IgD-negative memory B cell (primary cell): Measurements from ENCODE around the gene MKS1. TPM values are rescaled to one million over a fixed set of nuclear protein-coding genes. Genes with fewer than 3 reads are reported as not detected.
A peak's percentile ranks its signal among the peaks of the same experiment; 100 is the strongest.

Experiments
- H3K27ac Mint-ChIP-seq, 3 donors: one replicate each; pipeline ENCODE4 v1.8.0; 2020 to 2022; ENCODE audit warnings: mild to moderate bottlenecking in 3 of 3, mixed read lengths in 3 of 3, moderate library complexity in 1 of 3
- H3K27me3 Mint-ChIP-seq: one replicate; pipeline ENCODE4 v1.8.0; 2021; ENCODE audit warnings: mixed read lengths
- H3K36me3 Mint-ChIP-seq: one replicate; pipeline ENCODE4 v1.8.0; 2020; ENCODE audit warnings: mild to moderate bottlenecking, mixed read lengths
- H3K4me1 Mint-ChIP-seq, 3 donors: one replicate each; pipeline ENCODE4 v1.8.0; 2020 to 2022; ENCODE audit warnings: mixed read lengths in 3 of 3, mild to moderate bottlenecking in 1 of 3
- H3K4me3 Mint-ChIP-seq, 4 donors: one replicate each; pipeline ENCODE4 v1.8.0; 2020 to 2022; ENCODE audit warnings: mild to moderate bottlenecking in 4 of 4, mixed read lengths in 4 of 4, moderate library complexity in 3 of 4
- H3K9me3 Mint-ChIP-seq, 3 donors: one replicate each; pipeline ENCODE4 v1.8.0; 2020 to 2021; ENCODE audit warnings: mixed read lengths in 3 of 3, mild to moderate bottlenecking in 1 of 3
- polyA plus RNA-seq: library from polyadenylated mRNA; unstranded; fragments of 300-500 nt; fragmentation: Illumina TruSeq; gene quantifications from one replicate; pipeline ENCODE4 v1.2.3, GENCODE V29; 2021

MKS1 gene
- polyA plus RNA-seq, 1 donor from 2014 or later: 5.9 TPM

GRCh38 chr17:58202859-58203258, 16.2 kb downstream of the MKS1 start:
- H3K9me3 Mint-ChIP-seq: no peaks in the 10 kb centered on the region
- peaks cover 1% of the 10 kb centered on the region for H3K36me3 Mint-ChIP-seq
- H3K4me3 Mint-ChIP-seq: no peak overlapping the region
- no peak overlapping the region for H3K27ac Mint-ChIP-seq
- H3K4me1 Mint-ChIP-seq: no peaks in the 10 kb centered on the region
- H3K27me3 Mint-ChIP-seq: peaks cover 14% of the 10 kb centered on the region

DNA sequence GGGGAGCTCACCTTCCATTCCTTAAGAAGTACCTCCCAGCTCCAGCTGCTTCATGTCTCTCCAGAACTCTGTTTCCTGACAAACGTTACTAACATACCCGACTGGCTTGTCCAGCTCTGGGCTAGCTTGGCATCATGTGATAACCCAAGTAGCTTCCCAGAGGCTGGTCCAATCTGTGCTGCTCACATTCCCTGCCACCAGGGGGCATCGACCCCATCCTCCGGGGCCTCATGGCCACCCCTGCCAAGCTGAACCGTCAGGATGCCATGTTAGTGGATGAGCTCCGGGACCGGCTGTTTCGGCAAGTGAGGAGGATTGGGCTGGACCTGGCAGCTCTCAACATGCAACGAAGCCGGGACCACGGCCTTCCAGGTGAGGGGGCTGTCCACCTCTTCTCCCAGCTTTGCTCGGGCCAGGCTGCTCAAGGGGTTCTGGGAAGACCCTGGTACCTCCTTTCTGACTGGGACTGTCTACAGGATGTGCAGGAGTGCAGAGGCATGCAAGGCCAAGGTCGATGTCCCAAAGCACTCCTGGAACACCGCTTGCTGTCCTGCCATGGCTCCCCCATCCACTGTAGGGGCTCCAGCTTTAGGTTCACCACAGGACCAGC, 18.9 kb downstream of the MKS1 start:
- H3K36me3 Mint-ChIP-seq: peaks cover 1% of the 10 kb centered on the region
- H3K4me1 Mint-ChIP-seq: no peaks in the 10 kb centered on the region
- peaks cover 14% of the 10 kb centered on the region for H3K27me3 Mint-ChIP-seq
- H3K4me3 Mint-ChIP-seq: no peak overlapping the region
- no peaks in the 10 kb centered on the region for H3K9me3 Mint-ChIP-seq
- no peak overlapping the region for H3K27ac Mint-ChIP-seq

GRCh38 chr17:58196610-58197009, 22.4 kb downstream of the MKS1 start:
- Mint-ChIP-seq H3K27ac (no peak overlapping the region), H3K36me3 (peaks cover 1% of the 10 kb centered on the region), H3K9me3 (no peaks in the 10 kb centered on the region), H3K4me1 (no peaks in the 10 kb centered on the region), H3K27me3 (peaks cover 18% of the 10 kb centered on the region), H3K4me3 (no peak overlapping the region)

GRCh38 chr17:58195518-58196123, 23.4 kb downstream of the MKS1 start:
- H3K9me3 Mint-ChIP-seq: no peaks in the 10 kb centered on the region
- H3K4me1 Mint-ChIP-seq: no peaks in the 10 kb centered on the region
- H3K36me3 Mint-ChIP-seq: peaks cover 1% of the 10 kb centered on the region
- peaks cover 18% of the 10 kb centered on the region for H3K27me3 Mint-ChIP-seq
- H3K4me3 Mint-ChIP-seq: no peak overlapping the region
- H3K27ac Mint-ChIP-seq: no peak overlapping the region

GRCh38 chr17:58193641-58194255, 25.3 kb downstream of the MKS1 start:
- Mint-ChIP-seq H3K4me3 (no peak overlapping the region), H3K27me3 (peaks cover 20% of the 10 kb centered on the region), H3K36me3 (peaks cover 1% of the 10 kb centered on the region), H3K9me3 (no peaks in the 10 kb centered on the region), H3K27ac (no peak overlapping the region), H3K4me1 (no peaks in the 10 kb centered on the region)

- no peaks in the 10 kb centered on the region for H3K9me3 Mint-ChIP-seq
- no peak within 1 kb of the TSS for H3K27ac Mint-ChIP-seq
- H3K4me3 Mint-ChIP-seq: no peak within 1 kb of the TSS
- H3K4me1 Mint-ChIP-seq: no peaks in the 10 kb centered on the region
- no peaks in the 10 kb centered on the region for H3K36me3 Mint-ChIP-seq
- peaks cover 11% of the 10 kb centered on the region for H3K27me3 Mint-ChIP-seq
These were observed 26.4 kb downstream of the MKS1 start, which contains the start of gene EPX for GRCh38 chr17:58192612-58193011. EPX (plus strand) TSS chr17:58192726; CDS start chr17:58192847, 121 bp downstream.

- Mint-ChIP-seq H3K27ac (peak overlapping the region in 1 of 3 donors; percentile 57), H3K27me3 (peaks cover 11% of the 10 kb centered on the region), H3K36me3 (no peaks in the 10 kb centered on the region), H3K9me3 (no peaks in the 10 kb centered on the region), H3K4me3 (no peak overlapping the region), H3K4me1 (peaks cover 0 to 1% (median 1%) of the 10 kb centered on the region in 3 donors)
These were observed 27.7 kb downstream of the MKS1 start for GRCh38 chr17:58191241-58191896.

GRCh38 chr17:58189436-58190146, 29.5 kb downstream of the MKS1 start:
- H3K27ac Mint-ChIP-seq: peak overlapping the region in 1 of 3 donors; percentile 23
- H3K36me3 Mint-ChIP-seq: no peaks in the 10 kb centered on the region
- no peaks in the 10 kb centered on the region for H3K9me3 Mint-ChIP-seq

DNA sequence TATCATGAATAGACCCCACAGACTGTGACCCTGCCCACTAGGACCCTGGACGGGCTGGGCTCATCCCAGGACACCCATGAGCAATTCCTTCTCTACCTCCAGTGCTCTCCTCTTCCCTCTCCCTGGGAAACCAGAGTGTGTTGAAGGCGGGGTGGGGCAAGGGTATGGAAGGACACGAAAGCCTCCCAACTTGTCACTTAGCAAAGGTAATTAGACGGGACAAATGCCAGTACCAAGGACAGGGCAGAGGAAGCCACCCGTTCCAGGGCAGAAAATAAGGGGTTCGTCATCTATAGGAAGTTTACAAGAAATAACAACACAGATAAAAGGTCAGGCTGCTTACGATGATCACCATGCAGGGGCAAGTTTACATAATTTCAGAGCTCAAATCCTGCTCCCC, 31.4 kb downstream of the MKS1 start:
- Mint-ChIP-seq H3K36me3 (no peaks in the 10 kb centered on the region), H3K27ac (peak overlapping the region in 1 of 3 donors; percentile 9), H3K4me1 (peaks cover 6 to 12% (median 9%) of the 10 kb centered on the region in 3 donors), H3K27me3 (peaks cover 14% of the 10 kb centered on the region), H3K9me3 (no peaks in the 10 kb centered on the region), H3K4me3 (no peak overlapping the region)

More at GRCh38 chr17:58189436-58190146, 29.5 kb downstream of the MKS1 start:
- H3K4me3 Mint-ChIP-seq: no peak overlapping the region
- peaks cover 6 to 12% (median 9%) of the 10 kb centered on the region in 3 donors for H3K4me1 Mint-ChIP-seq
- H3K27me3 Mint-ChIP-seq: peaks cover 14% of the 10 kb centered on the region

GRCh38 chr17:58187063-58187462, 32.0 kb downstream of the MKS1 start:
- Mint-ChIP-seq H3K27ac (peak overlapping the region in 2 of 3 donors; percentile 9 to 17), H3K4me1 (peaks cover 6 to 12% (median 9%) of the 10 kb centered on the region in 3 donors), H3K4me3 (no peak overlapping the region), H3K27me3 (peaks cover 15% of the 10 kb centered on the region), H3K36me3 (no peaks in the 10 kb centered on the region), H3K9me3 (no peaks in the 10 kb centered on the region)

DNA sequence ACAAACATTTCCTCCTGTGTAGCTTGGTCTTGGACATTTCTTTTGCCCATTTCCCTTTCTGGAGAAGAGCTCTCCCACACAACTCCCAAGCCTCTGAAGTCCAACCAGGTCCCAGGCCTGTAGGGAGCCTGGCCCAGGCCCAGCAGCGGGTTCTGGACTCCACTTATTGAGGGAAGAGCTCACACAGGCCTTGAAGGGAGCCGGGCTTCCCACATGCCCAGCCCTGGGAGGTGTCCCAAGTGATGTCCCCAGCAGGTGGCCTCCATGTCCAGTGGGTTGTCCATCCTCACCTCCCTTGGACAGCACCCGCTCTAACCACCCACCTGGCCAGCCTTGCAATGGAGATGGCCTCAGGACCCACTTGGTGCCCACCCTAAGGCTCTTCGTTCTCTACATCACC, 32.5 kb downstream of the MKS1 start:
- Mint-ChIP-seq H3K27ac (peak overlapping the region in 1 of 3 donors; percentile 9), H3K36me3 (no peaks in the 10 kb centered on the region), H3K27me3 (peaks cover 13% of the 10 kb centered on the region), H3K4me1 (peaks cover 7 to 13% (median 10%) of the 10 kb centered on the region in 3 donors), H3K9me3 (no peaks in the 10 kb centered on the region), H3K4me3 (peak overlapping the region in 2 of 4 donors; percentile 55 to 76)

GRCh38 chr17:58184986-58185761, 33.9 kb downstream of the MKS1 start:
- peak overlapping the region in 1 of 4 donors; percentile 28 for H3K4me3 Mint-ChIP-seq
- peaks cover 14 to 20% (median 17%) of the 10 kb centered on the region in 3 donors for H3K4me1 Mint-ChIP-seq
- no peaks in the 10 kb centered on the region for H3K9me3 Mint-ChIP-seq
- H3K36me3 Mint-ChIP-seq: no peaks in the 10 kb centered on the region
- H3K27ac Mint-ChIP-seq: no peak overlapping the region
- H3K27me3 Mint-ChIP-seq: peaks cover 15% of the 10 kb centered on the region

DNA sequence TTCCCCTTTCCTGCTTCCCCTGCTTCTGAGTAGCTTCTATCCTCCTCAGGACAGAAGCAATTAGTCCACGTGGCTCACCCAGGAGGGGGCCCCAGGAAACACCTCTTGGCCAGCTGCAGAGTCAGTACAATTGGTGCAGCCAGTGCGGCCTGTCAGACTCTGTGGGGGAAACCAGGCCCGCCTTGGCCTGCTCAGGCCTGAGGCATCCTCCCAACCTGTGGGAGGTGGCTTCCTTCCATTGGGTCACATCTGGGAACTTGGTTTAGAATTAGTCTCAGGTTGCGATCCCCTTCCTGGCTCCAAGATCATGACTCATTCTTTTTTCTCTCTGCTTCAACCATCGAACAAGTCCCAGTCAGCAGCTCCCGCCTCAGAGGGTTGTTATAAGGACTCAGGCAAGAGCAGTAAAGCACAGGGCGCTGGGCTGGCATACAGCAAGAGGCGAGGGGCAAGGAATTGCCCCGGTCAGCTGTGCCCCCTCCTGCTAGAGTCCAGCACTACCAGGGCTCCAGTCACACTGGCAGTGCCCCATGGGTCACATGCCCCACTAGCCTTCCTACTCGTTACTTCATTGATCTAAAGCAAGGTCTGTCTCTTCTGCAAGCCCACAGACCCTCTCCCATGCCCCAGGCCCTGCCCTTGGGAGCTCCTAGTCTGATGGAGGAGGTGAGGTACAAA, 34.6 kb downstream of the MKS1 start:
- Mint-ChIP-seq H3K27ac (no peak overlapping the region), H3K4me1 (peaks cover 14 to 20% (median 17%) of the 10 kb centered on the region in 3 donors)

More for the DNA sequence above, 34.6 kb downstream of the MKS1 start:
- Mint-ChIP-seq H3K27me3 (peaks cover 9% of the 10 kb centered on the region), H3K4me3 (no peak overlapping the region), H3K36me3 (no peaks in the 10 kb centered on the region), H3K9me3 (no peaks in the 10 kb centered on the region)
